Measurements from ENCODE around the gene PBX4.

DNA sequence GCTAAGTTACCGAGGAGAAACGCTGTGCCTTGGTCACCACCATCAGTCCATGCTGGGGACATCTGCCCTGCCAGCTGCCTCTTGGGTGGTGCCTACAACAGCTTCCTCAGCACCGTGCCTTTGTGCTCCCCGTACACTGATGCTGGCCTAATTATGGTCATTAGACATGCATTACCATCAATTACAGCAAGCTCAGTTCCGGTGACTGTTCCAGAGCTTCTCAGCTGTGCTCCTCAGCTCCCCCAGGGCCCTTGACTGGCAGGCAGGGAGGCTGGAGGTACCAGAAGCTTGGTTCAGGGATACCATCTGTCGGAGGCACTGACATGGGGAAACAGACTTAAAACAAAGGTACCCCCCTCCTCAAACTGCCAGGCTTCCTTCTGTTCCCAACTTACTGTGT, 40.2 kb downstream of the PBX4 start:
- no peak for TF ChIP-seq POLR2A (IDR thresholded peaks at IDR 0.05; ENCODE audit: low read depth, low read length)
- no peak for TF ChIP-seq POLR2AphosphoS5 (IDR thresholded peaks at IDR 0.05; ENCODE audit: low read depth, low read length)
- TF ChIP-seq TAF1 (IDR thresholded peaks at IDR 0.05; ENCODE audit: low read depth, low read length) = no peak
- no peak for TF ChIP-seq POU2F2 (IDR thresholded peaks at IDR 0.05; ENCODE audit: low read depth, low read length)
- TF ChIP-seq PAX5 (IDR thresholded peaks at IDR 0.05; ENCODE audit: insufficient read depth, low read length, severe bottlenecking) = no peak
- TF ChIP-seq SPI1 (IDR thresholded peaks at IDR 0.05; ENCODE audit: low read depth, low read length) = no peak
